ENCODE measurements around the gene PNMA8C. TPM values are rescaled to one million over a fixed set of nuclear protein-coding genes. Genes with fewer than 3 reads are reported as not detected.
"Not testable (repeated sequence)": the region's sequence is repeated elsewhere in the genome, so short reads cannot be mapped to it uniquely, and the experiment has no call there.

Gene PNMA8C
- polyA plus RNA-seq, 1 of the 3 experiments (the other 2 are of a cell fraction), result 1.3 TPM

- no peak overlapping the region for H3K4me2 ChIP-seq
- ChIA-PET CTCF (interaction anchor here (0.9 kb wide), 1 partner anchor 27 kb away, joined by 3 read pairs; no protein-coding TSS in a partner anchor), POLR2A (no interaction called here)
- H3K4me3 ChIP-seq (ENCODE audit: low read depth in 2 of 2, low read length in 1 of 2), result no peak overlapping the region
- H2AFZ ChIP-seq (ENCODE audit: low read depth), result no peak overlapping the region
- no peaks in the 10 kb centered on the region for H3K79me2 ChIP-seq (ENCODE audit: insufficient read depth)
- no peaks in the 10 kb centered on the region for H3K9me2 ChIP-seq
- TF ChIP-seq USF2 (IDR thresholded peaks at IDR 0.05; ENCODE audit: borderline replicate concordance, low read depth, low read length), result no peak
- no peak for DNase-seq
- no peak overlapping the region for H3K27ac ChIP-seq (ENCODE audit: low read depth in 2 of 2, low read length in 1 of 2)
- H3K4me1 ChIP-seq (ENCODE audit: control insufficient read depth in 1 of 2, insufficient read depth in 2 of 2, low read depth in 1 of 2, low read length in 1 of 2), result no peaks in the 10 kb centered on the region
- H3K9ac ChIP-seq, result no peak overlapping the region
- H3K36me3 ChIP-seq (replicated peaks in 1 of 2; ENCODE audit: control insufficient read depth in 1 of 2, insufficient read depth in 2 of 2, low read length in 1 of 2), result no peaks in the 10 kb centered on the region
- H3K9me3 ChIP-seq, result no peaks in the 10 kb centered on the region
- 57% methylated on average over 6 of the region's 6 CpGs for WGBS (ENCODE audit: low lambda C conversion rate)
- H4K20me1 ChIP-seq (ENCODE audit: insufficient read depth), result no peaks in the 10 kb centered on the region
- no peaks in the 10 kb centered on the region for H3K27me3 ChIP-seq (ENCODE audit: insufficient read depth)
- no peaks in the 10 kb centered on the region for H3F3A ChIP-seq (replicated peaks; ENCODE audit: insufficient read depth)
Observed at GRCh38 chr19:46435009-46435408, 6.3 kb upstream of the PNMA8C start.

- H3K9me2 ChIP-seq; H3K36me3 ChIP-seq (replicated peaks in 1 of 2; ENCODE audit: control insufficient read depth in 1 of 2, insufficient read depth in 2 of 2, low read length in 1 of 2); POLR2A ChIA-PET; H3K4me1 ChIP-seq (ENCODE audit: control insufficient read depth in 1 of 2, insufficient read depth in 2 of 2, low read depth in 1 of 2, low read length in 1 of 2); H3K4me2 ChIP-seq; H3K79me2 ChIP-seq (ENCODE audit: insufficient read depth); H3K27me3 ChIP-seq (ENCODE audit: insufficient read depth); H3K4me3 ChIP-seq (ENCODE audit: low read depth in 2 of 2, low read length in 1 of 2); H3F3A ChIP-seq (replicated peaks; ENCODE audit: insufficient read depth); DNase-seq; H2AFZ ChIP-seq (ENCODE audit: low read depth); H3K9ac ChIP-seq; H3K9me3 ChIP-seq; H3K27ac ChIP-seq (ENCODE audit: low read depth in 2 of 2, low read length in 1 of 2); H4K20me1 ChIP-seq (ENCODE audit: insufficient read depth): not testable (repeated sequence)
- 42% methylated on average over 7 of the region's 7 CpGs for WGBS (ENCODE audit: low lambda C conversion rate)
- CTCF ChIA-PET, result interaction anchor here (1.3 kb wide), 1 partner anchor 82 kb away, joined by 3 read pairs; no protein-coding TSS in a partner anchor
Observed at GRCh38 chr19:46433470-46433869, 4.7 kb upstream of the PNMA8C start.

- POLR2A ChIA-PET, result no interaction called here
- no peak for DNase-seq
Observed at GRCh38 chr19:46431824-46432223, 3.1 kb upstream of the PNMA8C start.

More at GRCh38 chr19:46431824-46432223, 3.1 kb upstream of the PNMA8C start:
- Histone ChIP-seq H3F3A (replicated peaks; ENCODE audit: insufficient read depth) (no peaks in the 10 kb centered on the region), H3K4me2 (no peak overlapping the region), H3K9me2 (no peaks in the 10 kb centered on the region), H3K36me3 (replicated peaks in 1 of 2; ENCODE audit: control insufficient read depth in 1 of 2, insufficient read depth in 2 of 2, low read length in 1 of 2) (no peaks in the 10 kb centered on the region), H3K9me3 (no peaks in the 10 kb centered on the region), H3K27ac (ENCODE audit: low read depth in 2 of 2, low read length in 1 of 2) (no peak overlapping the region), H3K4me3 (ENCODE audit: low read depth in 2 of 2, low read length in 1 of 2) (no peak overlapping the region), H2AFZ (ENCODE audit: low read depth) (no peak overlapping the region), H3K4me1 (ENCODE audit: control insufficient read depth in 1 of 2, insufficient read depth in 2 of 2, low read depth in 1 of 2, low read length in 1 of 2) (peaks cover 0 to 13% of the 10 kb centered on the region in 2 experiments; a peak in 1 of 4 replicates), H3K27me3 (ENCODE audit: insufficient read depth) (no peaks in the 10 kb centered on the region), H4K20me1 (ENCODE audit: insufficient read depth) (no peaks in the 10 kb centered on the region), H3K79me2 (ENCODE audit: insufficient read depth) (no peaks in the 10 kb centered on the region), H3K9ac (no peak overlapping the region)
- 78% methylated on average over 10 of the region's 10 CpGs for WGBS (ENCODE audit: low lambda C conversion rate)
- CTCF ChIA-PET, result interaction anchor here (1.1 kb wide), 1 partner anchor 36 kb away, joined by 3 read pairs; no protein-coding TSS in a partner anchor
- TF ChIP-seq TEAD4 (IDR thresholded peaks at IDR 0.05; ENCODE audit: borderline replicate concordance, insufficient read depth), result no peak
- no peak for TF ChIP-seq IRF3 (IDR thresholded peaks at IDR 0.05; ENCODE audit: low read depth, low read length)
- TF ChIP-seq CTCF (IDR thresholded peaks at IDR 0.05), result no peak
- TF ChIP-seq RXRA (IDR thresholded peaks at IDR 0.05; ENCODE audit: borderline replicate concordance, low read depth), result no peak

All from SK-N-SH (cell line).